NCI-H1417 treated with DMSO at 0.1 percent for 48 hours (cell line): ENCODE data around the gene PHC3.

Experiments
- DNase-seq: peaks from one replicate; lab custom pipeline; 2025; lab: John Stamatoyannopoulos, UW

The PHC3 gene

DNA sequence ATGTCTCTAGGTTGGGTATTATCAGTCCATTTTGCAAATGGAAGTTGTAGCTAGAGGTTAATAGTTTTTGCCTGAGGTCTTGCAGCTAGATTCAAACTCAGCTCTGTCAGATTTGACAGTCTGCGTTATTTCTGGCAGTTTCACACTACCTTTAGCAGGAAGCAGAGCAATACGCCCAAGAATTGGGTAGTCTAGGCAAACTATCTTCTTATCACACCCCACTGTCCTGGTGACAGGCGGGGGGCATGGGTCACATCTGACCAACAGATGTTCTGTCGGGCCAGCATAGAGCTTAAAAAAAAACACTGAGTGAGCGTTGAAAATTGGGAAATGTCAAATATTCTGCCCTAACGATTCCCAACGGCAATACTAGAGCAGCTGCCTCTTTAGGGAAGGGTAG is 138.0 kb downstream of the PHC3 start:
- no peak for DNase-seq

DNA sequence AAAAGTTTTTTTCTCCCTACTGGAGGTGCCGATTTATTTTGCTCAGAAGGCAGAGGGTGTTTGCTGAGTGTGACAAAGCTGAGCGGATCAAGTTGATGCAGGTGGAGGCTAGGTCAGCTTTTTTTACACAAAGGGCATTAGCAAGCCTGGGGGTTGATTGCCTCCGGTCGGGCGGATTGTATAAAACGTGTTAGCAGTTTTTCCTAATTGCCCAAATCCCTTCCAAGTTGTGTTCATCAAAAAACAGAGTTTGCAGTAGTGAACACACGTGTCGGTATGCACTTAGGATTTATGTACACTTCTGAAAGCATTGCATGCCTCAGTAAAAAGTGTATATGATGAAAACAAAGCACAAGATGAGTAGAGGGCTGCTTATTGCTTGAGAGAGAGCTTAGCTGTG is 141.1 kb downstream of the PHC3 start:
- no peak for DNase-seq

DNA sequence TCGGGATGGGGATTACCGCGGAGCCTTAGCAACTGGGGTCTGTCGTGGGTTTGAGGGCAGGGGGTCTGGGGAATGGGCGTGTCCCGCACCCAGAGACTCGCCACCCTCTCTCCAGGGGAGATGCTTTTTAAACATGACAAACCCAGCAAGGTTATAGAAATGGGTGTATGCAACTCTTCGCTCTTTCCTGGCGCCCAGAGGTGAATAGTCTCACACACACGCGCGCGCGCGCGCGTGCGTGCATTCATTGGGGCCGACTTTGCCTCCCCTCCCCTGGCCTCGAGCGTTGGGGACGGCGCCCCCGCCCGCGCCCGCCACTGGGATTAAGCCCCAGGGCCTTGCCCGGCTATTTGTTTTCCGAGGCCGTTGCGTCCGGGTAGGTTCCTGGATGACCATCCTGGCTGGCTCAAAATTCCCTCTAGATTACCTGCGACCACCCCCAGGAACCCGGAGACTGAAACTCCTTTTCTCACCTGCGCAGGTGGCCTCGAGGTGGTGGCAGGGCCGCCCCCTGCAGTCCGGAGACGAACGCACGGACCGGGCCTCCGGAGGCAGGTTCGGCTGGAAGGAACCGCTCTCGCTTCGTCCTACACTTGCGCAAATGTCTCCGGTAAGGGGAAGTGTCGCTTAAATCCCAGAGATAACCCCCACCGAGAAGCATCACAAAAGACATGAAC is 143.0 kb downstream of the PHC3 start:
- DNase-seq, result no peak
